TTC549 (cell line): ENCODE data around the gene NT5DC2.

Source experiments
- FAIRE-seq: peaks from 2 replicates; lab custom pipeline; 2012; peaks lifted over from hg19 to GRCh38; lab: Jason Lieb, UNC

NT5DC2 gene

GRCh38 chr3:52524752-52525679 is 8.6 kb downstream of the NT5DC2 start:
- no peak for FAIRE-seq

GRCh38 chr3:52524258-52524751 is 9.4 kb downstream of the NT5DC2 start:
- no peak for FAIRE-seq

- no peak for FAIRE-seq
Measured at GRCh38 chr3:52523386-52524257, 10.0 kb downstream of the NT5DC2 start.

GRCh38 chr3:52522651-52523251 is 10.9 kb downstream of the NT5DC2 start:
- FAIRE-seq = no peak

- FAIRE-seq = no peak
Measured at GRCh38 chr3:52521881-52522650, 11.6 kb downstream of the NT5DC2 start.

GRCh38 chr3:52521488-52521824 is 12.2 kb downstream of the NT5DC2 start:
- no peak for FAIRE-seq

GRCh38 chr3:52520716-52521487 is 12.8 kb downstream of the NT5DC2 start:
- no peak for FAIRE-seq

GRCh38 chr3:52520141-52520667 is 13.5 kb downstream of the NT5DC2 start:
- FAIRE-seq = no peak

GRCh38 chr3:52519445-52520140 is 14.1 kb downstream of the NT5DC2 start:
- FAIRE-seq = no peak

GRCh38 chr3:52518723-52519444 is 14.8 kb downstream of the NT5DC2 start:
- no peak for FAIRE-seq

GRCh38 chr3:52517796-52518722 is 15.6 kb downstream of the NT5DC2 start:
- no peak for FAIRE-seq

- no peak for FAIRE-seq
Measured at GRCh38 chr3:52516509-52517195, 17.0 kb downstream of the NT5DC2 start.

GRCh38 chr3:52515192-52515591 is 18.5 kb downstream of the NT5DC2 start:
- FAIRE-seq = no peak

GRCh38 chr3:52514576-52514975 is 19.1 kb downstream of the NT5DC2 start:
- no peak for FAIRE-seq

- FAIRE-seq = no peak
Measured at GRCh38 chr3:52513281-52513680, 20.4 kb downstream of the NT5DC2 start.

GRCh38 chr3:52512727-52513126 is 20.9 kb downstream of the NT5DC2 start:
- no peak for FAIRE-seq

- FAIRE-seq = no peak
Measured at GRCh38 chr3:52512105-52512504, 21.6 kb downstream of the NT5DC2 start.

- FAIRE-seq = no peak
Measured at GRCh38 chr3:52511509-52511908, 22.1 kb downstream of the NT5DC2 start.
